ENCODE results near the gene SLC35F3. TPM values are rescaled to one million over a fixed set of nuclear protein-coding genes. Genes with fewer than 3 reads are reported as not detected.

SLC35F3 gene
- polyA plus RNA-seq, 1 experiment: 0.06 TPM

GRCh38 chr1:234135501-234135900 is 231.0 kb downstream of the SLC35F3 start:
- ChIA-PET CTCF (interaction anchor here (1.3 kb wide), 1 partner anchor 175 kb away, joined by 3 read pairs; no protein-coding TSS in a partner anchor), POLR2A (no interaction called here)
- DNase-seq (ENCODE audit: low read depth): no peak
- Histone ChIP-seq H3K27me3 (ENCODE audit: control insufficient read depth, insufficient read depth, low read length) (no peaks in the 10 kb centered on the region), H3K4me3 (ENCODE audit: low read depth, low read length) (no peak overlapping the region), H3K36me3 (ENCODE audit: control insufficient read depth, insufficient read depth, low read length) (no peaks in the 10 kb centered on the region)
- no peak for TF ChIP-seq CTCF (IDR thresholded peaks at IDR 0.05; ENCODE audit: insufficient read depth, low read depth, low read length)

- H3K27me3 ChIP-seq (ENCODE audit: control insufficient read depth, insufficient read depth, low read length): no peaks in the 10 kb centered on the region
- CTCF ChIA-PET: interaction anchor here (1.3 kb wide), 1 partner anchor 174 kb away, joined by 3 read pairs; no protein-coding TSS in a partner anchor
- no peak for TF ChIP-seq CTCF (IDR thresholded peaks at IDR 0.05; ENCODE audit: insufficient read depth, low read depth, low read length)
- H3K4me3 ChIP-seq (ENCODE audit: low read depth, low read length): no peak overlapping the region
- H3K36me3 ChIP-seq (ENCODE audit: control insufficient read depth, insufficient read depth, low read length): no peaks in the 10 kb centered on the region
- POLR2A ChIA-PET: no interaction called here
- DNase-seq (ENCODE audit: low read depth): no peak
Observed at GRCh38 chr1:234136073-234136472, 231.6 kb downstream of the SLC35F3 start.

- Histone ChIP-seq H3K36me3 (ENCODE audit: control insufficient read depth, insufficient read depth, low read length) (no peaks in the 10 kb centered on the region), H3K4me3 (ENCODE audit: low read depth, low read length) (no peak overlapping the region), H3K27me3 (ENCODE audit: control insufficient read depth, insufficient read depth, low read length) (no peaks in the 10 kb centered on the region)
- POLR2A ChIA-PET: no interaction called here
- peak; percentile 33 for DNase-seq (ENCODE audit: low read depth)
- no peak for TF ChIP-seq CTCF (IDR thresholded peaks at IDR 0.05; ENCODE audit: insufficient read depth, low read depth, low read length)
- CTCF ChIA-PET: no interaction called here
Observed at GRCh38 chr1:234139966-234140365, 235.5 kb downstream of the SLC35F3 start.

GRCh38 chr1:234140388-234140787 is 235.9 kb downstream of the SLC35F3 start:
- ChIA-PET POLR2A (no interaction called here), CTCF (interaction anchor here (0.9 kb wide), 1 partner anchor 170 kb away, joined by 3 read pairs; no protein-coding TSS in a partner anchor)
- H3K4me3 ChIP-seq (ENCODE audit: low read depth, low read length): no peak overlapping the region
- H3K27me3 ChIP-seq (ENCODE audit: control insufficient read depth, insufficient read depth, low read length): no peaks in the 10 kb centered on the region
- no peak for TF ChIP-seq CTCF (IDR thresholded peaks at IDR 0.05; ENCODE audit: insufficient read depth, low read depth, low read length)
- no peaks in the 10 kb centered on the region for H3K36me3 ChIP-seq (ENCODE audit: control insufficient read depth, insufficient read depth, low read length)
- DNase-seq (ENCODE audit: low read depth): no peak

GRCh38 chr1:234141006-234141405 is 236.5 kb downstream of the SLC35F3 start:
- no peak for TF ChIP-seq CTCF (IDR thresholded peaks at IDR 0.05; ENCODE audit: insufficient read depth, low read depth, low read length)
- POLR2A ChIA-PET: no interaction called here

More at GRCh38 chr1:234141006-234141405, 236.5 kb downstream of the SLC35F3 start:
- no peak overlapping the region for H3K4me3 ChIP-seq (ENCODE audit: low read depth, low read length)
- H3K36me3 ChIP-seq (ENCODE audit: control insufficient read depth, insufficient read depth, low read length): no peaks in the 10 kb centered on the region
- DNase-seq (ENCODE audit: low read depth): no peak
- no peaks in the 10 kb centered on the region for H3K27me3 ChIP-seq (ENCODE audit: control insufficient read depth, insufficient read depth, low read length)
- CTCF ChIA-PET: interaction anchor here (0.9 kb wide), 1 partner anchor 170 kb away, joined by 3 read pairs; no protein-coding TSS in a partner anchor

Measured in BJ (cell line).